Type B pancreatic cell (in vitro differentiated cells): ENCODE measurements around the gene FCF1. TPM values are rescaled to one million over a fixed set of nuclear protein-coding genes. Genes with fewer than 3 reads are reported as not detected.

ENCODE experiments used
- DNase-seq: peaks from one replicate; pipeline ENCODE4 v3.0.0; 2021; ENCODE audit warnings: mixed read lengths; ENCODE audit not compliant: unreplicated experiment; ENCODE audit errors: extremely low spot score
- H3K27ac Mint-ChIP-seq: 2 replicates; pipeline ENCODE4 v1.8.0; 2021; ENCODE audit warnings: mild to moderate bottlenecking, mixed read lengths
- H3K27me3 Mint-ChIP-seq: 2 replicates; pipeline ENCODE4 v1.8.0; 2021; ENCODE audit warnings: mixed read lengths
- H3K36me3 Mint-ChIP-seq: 2 replicates; pipeline ENCODE4 v1.8.0; 2021; ENCODE audit warnings: mixed read lengths
- H3K4me1 Mint-ChIP-seq: one replicate; pipeline ENCODE4 v1.8.0; 2021; ENCODE audit warnings: mixed read lengths; ENCODE audit not compliant: unreplicated experiment
- H3K4me3 Mint-ChIP-seq: 2 replicates; pipeline ENCODE4 v1.8.0; 2021; ENCODE audit warnings: mild to moderate bottlenecking, mixed read lengths
- H3K9me3 Mint-ChIP-seq: 2 replicates; pipeline ENCODE4 v1.8.0; 2021; ENCODE audit warnings: mixed read lengths
- total RNA-seq: library from RNA; stranded (reverse); gene quantifications from 2 replicates; pipeline ENCODE4 v1.2.1, GENCODE V29; 2021; ENCODE audit warnings: low replicate concordance
- TF ChIP-seq, protein P1 (sequence below): fragments of 200-600 bp; sonication (generic); conservative IDR thresholded peaks from 2 replicates; pipeline ENCODE4 v1.5.0; 2021; ENCODE audit warnings: antibody characterized with exemption, mild to moderate bottlenecking

The FCF1 gene
- total RNA-seq, 1 donor from 2014 or later = 48.0 TPM

GRCh38 chr14:74669846-74670245 is 43.1 kb upstream of the FCF1 start:
- Mint-ChIP-seq H3K4me1 (no peaks in the 10 kb centered on the region), H3K9me3 (no peaks in the 10 kb centered on the region), H3K27me3 (no peaks in the 10 kb centered on the region), H3K4me3 (no peak overlapping the region), H3K27ac (no peak overlapping the region), H3K36me3 (peaks cover 15% of the 10 kb centered on the region)
- DNase-seq = no peak
- TF ChIP-seq, protein P1, sequence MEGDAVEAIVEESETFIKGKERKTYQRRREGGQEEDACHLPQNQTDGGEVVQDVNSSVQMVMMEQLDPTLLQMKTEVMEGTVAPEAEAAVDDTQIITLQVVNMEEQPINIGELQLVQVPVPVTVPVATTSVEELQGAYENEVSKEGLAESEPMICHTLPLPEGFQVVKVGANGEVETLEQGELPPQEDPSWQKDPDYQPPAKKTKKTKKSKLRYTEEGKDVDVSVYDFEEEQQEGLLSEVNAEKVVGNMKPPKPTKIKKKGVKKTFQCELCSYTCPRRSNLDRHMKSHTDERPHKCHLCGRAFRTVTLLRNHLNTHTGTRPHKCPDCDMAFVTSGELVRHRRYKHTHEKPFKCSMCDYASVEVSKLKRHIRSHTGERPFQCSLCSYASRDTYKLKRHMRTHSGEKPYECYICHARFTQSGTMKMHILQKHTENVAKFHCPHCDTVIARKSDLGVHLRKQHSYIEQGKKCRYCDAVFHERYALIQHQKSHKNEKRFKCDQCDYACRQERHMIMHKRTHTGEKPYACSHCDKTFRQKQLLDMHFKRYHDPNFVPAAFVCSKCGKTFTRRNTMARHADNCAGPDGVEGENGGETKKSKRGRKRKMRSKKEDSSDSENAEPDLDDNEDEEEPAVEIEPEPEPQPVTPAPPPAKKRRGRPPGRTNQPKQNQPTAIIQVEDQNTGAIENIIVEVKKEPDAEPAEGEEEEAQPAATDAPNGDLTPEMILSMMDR = no peak

- H3K4me1 Mint-ChIP-seq = no peaks in the 10 kb centered on the region
- no peak overlapping the region for H3K27ac Mint-ChIP-seq
- TF ChIP-seq, protein P1 = no peak
- H3K27me3 Mint-ChIP-seq = no peaks in the 10 kb centered on the region
- H3K9me3 Mint-ChIP-seq = no peaks in the 10 kb centered on the region
- DNase-seq = no peak
- no peak overlapping the region for H3K4me3 Mint-ChIP-seq
- peaks cover 15% of the 10 kb centered on the region for H3K36me3 Mint-ChIP-seq
Observed at GRCh38 chr14:74670726-74671411, 42.1 kb upstream of the FCF1 start.

- no peak overlapping the region for H3K4me3 Mint-ChIP-seq
- peaks cover 20% of the 10 kb centered on the region for H3K36me3 Mint-ChIP-seq
- H3K9me3 Mint-ChIP-seq = no peaks in the 10 kb centered on the region
- no peak for DNase-seq
- TF ChIP-seq, protein P1 = no peak
- no peak overlapping the region for H3K27ac Mint-ChIP-seq
- no peaks in the 10 kb centered on the region for H3K27me3 Mint-ChIP-seq
- no peaks in the 10 kb centered on the region for H3K4me1 Mint-ChIP-seq
Observed at GRCh38 chr14:74671789-74672188, 41.2 kb upstream of the FCF1 start.

DNA sequence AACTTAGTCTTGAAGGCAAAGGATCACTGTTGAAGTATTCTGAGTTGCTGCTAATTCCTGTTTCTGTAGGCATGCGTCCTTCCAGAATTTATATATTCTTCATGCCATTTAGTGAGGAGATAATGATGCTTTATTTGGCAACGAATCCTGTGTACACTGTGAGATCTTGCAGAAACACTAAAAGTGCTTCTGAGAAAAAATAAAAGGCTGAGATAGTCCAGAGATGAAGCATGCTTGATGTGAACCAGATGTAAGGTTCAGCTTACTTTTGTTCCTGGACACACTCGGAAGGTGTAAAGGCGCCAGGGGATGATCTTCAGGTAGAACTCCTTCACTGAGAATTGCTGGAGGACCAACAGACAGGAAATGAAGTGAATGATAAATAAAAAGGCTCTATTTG is 39.2 kb upstream of the FCF1 start:
- Mint-ChIP-seq H3K36me3 (peaks cover 14% of the 10 kb centered on the region), H3K27me3 (no peaks in the 10 kb centered on the region), H3K4me3 (no peak overlapping the region), H3K9me3 (no peaks in the 10 kb centered on the region), H3K27ac (no peak overlapping the region), H3K4me1 (no peaks in the 10 kb centered on the region)
- TF ChIP-seq, protein P1 = no peak
- DNase-seq = no peak

- no peaks in the 10 kb centered on the region for H3K4me1 Mint-ChIP-seq
- H3K9me3 Mint-ChIP-seq = no peaks in the 10 kb centered on the region
- no peak for DNase-seq
- H3K27me3 Mint-ChIP-seq = no peaks in the 10 kb centered on the region
- H3K36me3 Mint-ChIP-seq = peaks cover 10% of the 10 kb centered on the region
- no peak overlapping the region for H3K4me3 Mint-ChIP-seq
- no peak overlapping the region for H3K27ac Mint-ChIP-seq
- TF ChIP-seq, protein P1 = no peak
Observed at GRCh38 chr14:74675219-74675618, 37.7 kb upstream of the FCF1 start.
